GM12878 (cell line): ENCODE results near the gene GSG1L.

Source experiments
- CEBPB ChIP-seq, 2 experiments: fragments of 150-350 bp in 1 of 2; IDR thresholded peaks; 2 replicates each; pipeline ENCODE4 v1.6.1; 2012 to 2014; ENCODE audit warnings: low read depth in 2 of 2, low read length in 2 of 2, borderline replicate concordance in 1 of 2, inconsistent platforms in 1 of 2
- CHD2 ChIP-seq: IDR thresholded peaks from 2 replicates; pipeline ENCODE4 v1.6.1; 2011; ENCODE audit warnings: low read depth, low read length, improper control_type of control experiment, borderline replicate concordance
- EP300 ChIP-seq, 2 experiments: fragments of 150-350 bp in 1 of 2; IDR thresholded peaks; 2 replicates each; pipeline ENCODE4 v1.6.1; 2011 to 2012; ENCODE audit warnings: low read depth in 2 of 2, low read length in 2 of 2, borderline replicate concordance in 1 of 2, improper control_type of control experiment in 1 of 2, inconsistent platforms in 1 of 2; ENCODE audit not compliant: control insufficient read depth in 1 of 2
- ESRRA ChIP-seq: IDR thresholded peaks from 2 replicates; pipeline ENCODE4 v1.6.1; 2012; ENCODE audit warnings: mild to moderate bottlenecking, low read length, improper control_type of control experiment
- FOXM1 ChIP-seq: IDR thresholded peaks from 2 replicates; pipeline ENCODE4 v1.6.1; 2012; ENCODE audit warnings: low read depth, mild to moderate bottlenecking, inconsistent platforms, low read length, moderate library complexity
- MAX ChIP-seq: IDR thresholded peaks from 2 replicates; pipeline ENCODE4 v1.6.1; 2012; ENCODE audit warnings: low read depth, low read length, improper control_type of control experiment
- POLR2A ChIP-seq: IDR thresholded peaks from 2 replicates; pipeline ENCODE4 v1.6.1; 2011; ENCODE audit warnings: low read depth, mild to moderate bottlenecking, low read length
- POLR2AphosphoS5 ChIP-seq: IDR thresholded peaks from 2 replicates; pipeline ENCODE4 v1.6.1; 2011; ENCODE audit warnings: mild to moderate bottlenecking, low read length, inconsistent platforms
- RAD21 ChIP-seq: IDR thresholded peaks from 2 replicates; pipeline ENCODE4 v1.6.1; 2011; ENCODE audit warnings: mild to moderate bottlenecking, low read depth, low read length, moderate library complexity; ENCODE audit not compliant: insufficient read depth
- RFX5 ChIP-seq: IDR thresholded peaks from 2 replicates; pipeline ENCODE4 v1.6.1; 2011; ENCODE audit warnings: low read depth, low read length, improper control_type of control experiment
- SREBF2 ChIP-seq: IDR thresholded peaks from 2 replicates; pipeline ENCODE4 v1.6.1; 2012; ENCODE audit warnings: mild to moderate bottlenecking, low read length
- TCF12 ChIP-seq: IDR thresholded peaks from 2 replicates; pipeline ENCODE4 v1.6.1; 2011; ENCODE audit warnings: low read depth, mild to moderate bottlenecking, low read length
- ZNF274 ChIP-seq: IDR thresholded peaks from one replicate; pipeline ENCODE4 v1.8.0; 2011; ENCODE audit not compliant: insufficient read length, insufficient read depth
- TF ChIP-seq, protein P1 (sequence below), 3 experiments: IDR thresholded peaks in 2 of 3; conservative IDR thresholded peaks in 1 of 3; 2 replicates each; pipeline ENCODE4 v1.5.1; 2011; ENCODE audit warnings: low read depth in 3 of 3, low read length in 3 of 3, mild to moderate bottlenecking in 3 of 3, control low read depth in 2 of 3, moderate library complexity in 2 of 3, inconsistent platforms in 1 of 3, mixed read lengths in 1 of 3; ENCODE audit not compliant: control insufficient read depth in 2 of 3, insufficient read depth in 1 of 3; ENCODE audit errors: extremely low read depth in 1 of 3

DNA sequence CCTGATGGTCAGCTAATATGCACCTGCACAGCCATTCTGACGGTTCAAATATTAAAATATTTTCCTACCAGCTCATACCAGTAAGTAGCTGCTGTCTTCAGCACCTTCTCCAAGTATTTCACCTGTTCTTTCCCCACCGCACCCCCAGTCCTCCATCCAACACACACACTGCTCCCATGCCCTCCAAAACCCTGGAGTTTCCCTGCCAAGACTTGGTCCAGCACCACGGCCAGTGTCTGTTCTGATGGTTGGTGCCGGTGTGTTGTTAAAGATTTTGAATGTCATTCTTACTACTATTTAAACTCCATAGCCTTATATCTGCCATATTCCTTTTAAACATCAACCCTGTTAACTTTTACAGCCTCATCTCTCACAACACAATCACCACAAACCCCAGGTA lies 142.4 kb downstream of the GSG1L start:
- TF ChIP-seq EP300 (IDR thresholded peaks at IDR 0.05; ENCODE audit: borderline replicate concordance in 1 of 2, control insufficient read depth in 1 of 2, low read depth in 2 of 2, low read length in 2 of 2) (no peak), CHD2 (no peak), POLR2A (no peak), MAX (no peak), ZNF274 (no peak), RFX5 (no peak), FOXM1 (no peak), POLR2AphosphoS5 (no peak), CEBPB (IDR thresholded peaks at IDR 0.05; ENCODE audit: borderline replicate concordance in 1 of 2, low read depth in 2 of 2, low read length in 2 of 2) (no peak), TCF12 (no peak), RAD21 (no peak), ESRRA (no peak), SREBF2 (no peak)
- TF ChIP-seq, protein P1, sequence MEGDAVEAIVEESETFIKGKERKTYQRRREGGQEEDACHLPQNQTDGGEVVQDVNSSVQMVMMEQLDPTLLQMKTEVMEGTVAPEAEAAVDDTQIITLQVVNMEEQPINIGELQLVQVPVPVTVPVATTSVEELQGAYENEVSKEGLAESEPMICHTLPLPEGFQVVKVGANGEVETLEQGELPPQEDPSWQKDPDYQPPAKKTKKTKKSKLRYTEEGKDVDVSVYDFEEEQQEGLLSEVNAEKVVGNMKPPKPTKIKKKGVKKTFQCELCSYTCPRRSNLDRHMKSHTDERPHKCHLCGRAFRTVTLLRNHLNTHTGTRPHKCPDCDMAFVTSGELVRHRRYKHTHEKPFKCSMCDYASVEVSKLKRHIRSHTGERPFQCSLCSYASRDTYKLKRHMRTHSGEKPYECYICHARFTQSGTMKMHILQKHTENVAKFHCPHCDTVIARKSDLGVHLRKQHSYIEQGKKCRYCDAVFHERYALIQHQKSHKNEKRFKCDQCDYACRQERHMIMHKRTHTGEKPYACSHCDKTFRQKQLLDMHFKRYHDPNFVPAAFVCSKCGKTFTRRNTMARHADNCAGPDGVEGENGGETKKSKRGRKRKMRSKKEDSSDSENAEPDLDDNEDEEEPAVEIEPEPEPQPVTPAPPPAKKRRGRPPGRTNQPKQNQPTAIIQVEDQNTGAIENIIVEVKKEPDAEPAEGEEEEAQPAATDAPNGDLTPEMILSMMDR (IDR thresholded peaks at IDR 0.05 in 2 of 3, conservative IDR thresholded peaks at IDR 0.05 in 1 of 3; ENCODE audit: control insufficient read depth in 2 of 3, extremely low read depth in 1 of 3, insufficient read depth in 1 of 3, low read depth in 3 of 3, low read length in 3 of 3): no peak
